22Rv1 (cell line): ENCODE results near the gene TOP1.

ENCODE experiments used
- CTCF ChIP-seq: fragments of 450-650 bp; IDR thresholded peaks from 2 replicates; pipeline ENCODE4 v1.5.1; 2017; ENCODE audit warnings: mild to moderate bottlenecking
- ZFX ChIP-seq: fragments of 450-650 bp; IDR thresholded peaks from 2 replicates; pipeline ENCODE4 v1.6.1; 2017; ENCODE audit warnings: antibody characterized with exemption, borderline replicate concordance

DNA sequence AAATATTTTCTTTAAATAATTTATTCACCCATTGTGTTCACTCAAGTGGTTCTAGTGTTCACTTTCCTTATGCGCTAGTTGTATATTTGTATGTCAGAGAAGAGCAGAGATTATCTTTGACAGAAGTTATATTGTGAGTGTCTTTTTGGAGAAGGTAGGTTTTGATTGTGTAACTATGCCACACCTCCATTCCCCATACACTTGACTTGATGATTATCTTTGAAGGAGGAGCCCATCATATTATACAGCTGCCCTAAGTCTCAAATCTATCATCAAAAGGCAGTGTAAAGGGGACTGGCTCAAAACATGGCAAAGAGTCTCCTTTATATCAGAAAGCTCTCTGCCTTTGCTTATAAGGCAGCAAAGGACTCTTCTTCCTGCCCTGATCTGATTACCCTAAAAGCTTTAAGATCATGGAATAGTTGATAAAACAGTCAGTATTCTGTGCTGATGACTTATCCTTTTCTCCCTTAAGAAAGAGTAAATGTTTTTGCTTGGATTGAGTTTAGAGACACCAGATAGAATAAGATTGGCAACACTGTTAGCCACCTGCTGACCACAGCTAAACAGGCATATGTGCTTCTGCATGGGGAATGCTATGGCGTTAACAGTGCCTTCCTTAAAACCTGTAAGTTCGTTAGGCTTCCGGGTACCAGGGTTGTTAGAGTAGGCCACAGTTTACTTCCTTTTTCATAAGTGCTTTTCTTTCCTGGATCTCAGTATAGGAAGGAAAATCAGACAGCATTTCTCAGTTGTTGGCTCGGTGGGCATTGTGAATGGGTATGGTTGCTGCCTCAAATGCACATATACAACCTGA lies 22.6 kb downstream of the TOP1 start:
- TF ChIP-seq CTCF, result no peak
- TF ChIP-seq ZFX, result no peak
